Epithelial cell of prostate (primary cell): ENCODE data around the gene ABCC9.
"Not testable (repeated sequence)": the region's sequence is repeated elsewhere in the genome, so short reads cannot be mapped to it uniquely, and the experiment has no call there.

Experiments
- DNase-seq: peaks from one replicate; pipeline ENCODE4 v3.0.0-alpha.2; 2011; ENCODE audit warnings: low read depth, low spot score
- H3K27ac ChIP-seq: fragments of 450-650 bp; 2 replicates; pipeline ENCODE4 v1.5.1; 2017; ENCODE audit warnings: mild to moderate bottlenecking

The ABCC9 gene

DNA sequence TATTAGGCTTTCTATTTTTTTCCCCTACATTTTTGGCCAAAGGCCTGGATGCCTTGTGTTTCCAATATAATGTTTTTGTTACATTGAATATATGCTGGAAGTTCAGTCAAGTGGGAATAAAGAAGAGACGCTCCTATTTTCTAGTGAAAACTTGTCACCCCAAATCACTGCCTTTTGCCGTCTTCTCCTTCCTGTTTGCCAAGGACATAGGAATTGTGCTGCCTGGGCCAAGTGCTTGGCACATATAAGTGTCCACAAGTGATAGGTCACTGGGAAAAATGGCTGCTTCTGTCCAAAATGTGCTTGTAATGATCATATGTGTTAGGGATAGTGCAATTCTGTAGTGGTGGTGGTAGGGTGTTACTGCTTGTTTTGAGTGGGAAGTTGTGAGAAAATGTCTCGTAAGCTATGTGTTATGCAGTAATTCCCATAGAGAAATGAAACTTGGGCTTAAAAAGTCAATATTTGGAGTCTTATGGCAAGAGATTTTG lies 155.1 kb downstream of the ABCC9 start:
- no peak overlapping the region for H3K27ac ChIP-seq
- DNase-seq, result no peak

DNA sequence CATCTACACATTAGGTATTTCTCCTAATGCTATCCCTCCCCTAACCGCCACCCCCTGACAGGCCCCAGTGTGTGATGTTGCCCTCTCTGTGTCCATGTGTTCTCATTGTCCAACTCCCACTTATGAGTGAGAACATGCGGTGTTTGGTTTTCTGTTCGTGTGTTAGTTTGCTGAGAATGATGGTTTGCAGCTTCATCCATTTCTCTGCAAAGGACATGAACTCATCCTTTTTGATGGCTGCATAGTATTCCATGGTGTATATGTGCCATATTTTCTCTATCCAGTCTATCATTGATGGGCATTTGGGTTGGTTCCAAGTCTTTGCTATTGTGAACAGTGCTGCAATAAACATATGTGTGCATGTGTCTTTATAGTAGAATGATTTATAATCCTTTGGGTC lies 158.5 kb downstream of the ABCC9 start:
- H3K27ac ChIP-seq, DNase-seq: not testable (repeated sequence)

DNA sequence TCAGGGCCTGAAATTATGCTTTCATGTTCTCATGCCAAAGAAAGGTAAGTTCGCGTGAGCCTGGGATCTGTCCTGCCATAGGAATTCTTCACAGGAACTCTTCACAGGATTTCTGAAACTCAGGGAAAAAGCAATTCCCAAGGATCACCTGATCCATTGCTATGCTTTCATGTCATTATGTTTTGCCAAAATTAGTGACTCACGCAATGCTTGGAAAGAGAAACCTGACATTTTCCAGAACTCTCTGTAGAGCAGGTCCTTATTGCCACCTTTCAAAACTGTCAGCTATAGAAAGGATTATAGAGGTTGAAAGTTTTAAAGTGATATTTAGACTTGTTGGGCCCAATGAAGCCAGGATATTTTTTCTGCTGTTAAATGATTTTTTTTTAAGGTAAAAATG lies 160.4 kb downstream of the ABCC9 start:
- no peak for DNase-seq
- H3K27ac ChIP-seq, result no peak overlapping the region

DNA sequence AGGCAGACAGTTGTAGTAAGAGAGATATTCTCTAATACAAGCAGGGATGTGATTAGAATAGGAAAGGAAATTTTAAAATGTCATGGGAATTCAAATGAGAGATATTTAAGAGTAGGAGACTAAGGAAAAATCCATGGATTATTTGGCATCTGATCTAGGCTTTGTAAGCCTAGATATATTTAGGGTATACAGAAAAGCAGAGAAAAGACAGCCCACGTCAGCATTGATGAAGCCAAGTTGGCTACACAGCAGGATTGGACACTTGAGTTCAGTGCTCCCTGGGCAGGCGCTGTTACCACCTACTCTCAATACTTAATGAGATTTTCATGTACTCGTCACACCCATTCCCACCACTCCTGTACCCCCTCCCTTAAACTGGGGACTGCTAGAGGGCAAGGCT lies 165.1 kb downstream of the ABCC9 start:
- DNase-seq, result no peak
- no peak overlapping the region for H3K27ac ChIP-seq

DNA sequence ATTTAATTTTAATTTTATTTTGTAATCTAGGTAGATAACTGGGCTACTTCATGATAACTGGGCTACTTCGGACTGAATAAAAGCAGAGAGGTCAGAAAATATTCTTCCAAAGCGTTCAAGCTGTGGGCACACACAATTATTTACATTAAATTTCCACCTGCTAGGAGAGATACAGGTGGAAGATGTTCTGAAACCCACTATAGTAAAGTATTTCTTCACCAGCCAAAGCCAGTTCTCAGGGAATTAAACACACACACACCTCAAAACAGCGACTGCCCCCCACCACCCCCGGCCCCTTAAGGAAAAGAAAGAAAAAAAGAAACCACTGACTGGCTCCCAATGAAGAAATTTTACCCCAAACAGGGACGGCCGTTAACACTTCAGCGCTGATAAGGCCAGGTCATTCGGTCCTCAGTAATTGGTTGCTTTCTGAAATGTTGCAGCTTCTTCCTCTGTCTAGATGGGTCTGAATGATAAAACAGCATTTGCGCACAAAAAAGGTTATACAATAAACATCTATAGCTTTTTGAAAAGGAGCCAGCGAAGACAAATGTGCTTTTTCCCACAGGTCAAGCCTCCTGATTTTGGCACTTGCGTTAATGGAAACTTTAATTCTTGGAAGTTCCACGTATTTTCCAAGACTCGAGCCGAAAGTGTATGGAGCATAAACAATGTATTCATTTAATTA lies 165.9 kb downstream of the ABCC9 start:
- no peak overlapping the region for H3K27ac ChIP-seq
- DNase-seq, result no peak

DNA sequence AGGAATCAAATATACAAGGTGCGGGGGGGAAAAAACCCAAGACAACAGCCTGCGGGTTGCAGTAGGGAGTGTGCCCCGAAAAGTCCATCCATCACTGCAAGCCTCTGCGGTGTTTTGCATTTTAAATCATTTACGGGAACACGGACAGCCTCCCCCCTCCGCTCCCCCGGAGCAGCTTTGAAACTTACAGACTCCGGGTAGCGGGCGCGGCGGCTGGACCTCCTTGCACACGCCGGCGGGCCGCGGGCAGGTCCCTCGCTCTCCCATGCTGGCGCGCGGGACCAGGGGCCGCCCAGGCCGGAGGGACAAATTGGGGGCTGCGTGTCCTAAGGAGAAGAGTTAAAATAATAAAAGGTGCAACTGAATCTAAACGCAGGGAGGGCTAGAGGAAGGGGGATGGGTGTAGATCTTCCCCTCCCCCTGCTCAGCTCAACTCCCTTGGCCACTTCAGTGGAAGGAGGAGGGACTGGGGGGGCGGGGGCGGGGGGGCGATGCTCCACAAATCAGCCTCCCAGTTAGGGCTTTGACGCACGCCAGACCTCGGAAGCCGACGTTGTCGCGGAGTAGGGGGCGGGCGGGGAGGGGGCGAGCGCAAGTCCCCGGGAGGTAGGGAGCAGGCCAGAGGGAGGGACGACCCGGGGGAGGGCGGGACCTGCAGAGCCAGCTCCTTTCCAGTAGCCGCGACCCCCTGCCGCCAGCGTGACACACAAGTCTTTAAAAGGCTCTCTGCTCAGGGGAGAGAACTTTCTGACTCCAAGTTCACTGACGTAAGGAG lies 166.7 kb downstream of the ABCC9 start, which contains the start of gene KCNJ8:
Gene KCNJ8, minus strand, starts transcription at position 349 of the 775 bp plus-strand sequence. CDS start 1,090 bp downstream, outside the sequence.
- DNase-seq, result no peak
- H3K27ac ChIP-seq, result no peak within 1 kb of the TSS

DNA sequence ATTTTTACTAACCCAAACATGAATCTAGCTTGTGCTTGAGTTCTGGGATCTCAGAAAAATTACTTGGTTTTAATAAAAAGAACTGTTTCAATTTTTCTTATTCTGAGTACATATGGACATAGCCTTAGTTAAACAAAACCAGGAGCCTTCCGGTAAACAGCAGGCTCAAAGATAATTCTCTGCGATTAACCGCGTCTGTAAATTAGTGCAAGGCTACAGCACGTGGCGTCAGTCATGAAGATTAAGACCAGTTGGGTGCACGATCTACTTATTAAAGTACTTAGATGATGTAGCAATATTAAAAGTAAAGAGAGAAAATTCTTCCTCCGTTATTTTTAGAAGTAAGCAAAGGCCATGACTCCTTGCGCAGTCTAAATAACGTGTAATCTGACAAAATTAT lies 167.4 kb downstream of the ABCC9 start:
- no peak overlapping the region for H3K27ac ChIP-seq
- DNase-seq, result no peak

DNA sequence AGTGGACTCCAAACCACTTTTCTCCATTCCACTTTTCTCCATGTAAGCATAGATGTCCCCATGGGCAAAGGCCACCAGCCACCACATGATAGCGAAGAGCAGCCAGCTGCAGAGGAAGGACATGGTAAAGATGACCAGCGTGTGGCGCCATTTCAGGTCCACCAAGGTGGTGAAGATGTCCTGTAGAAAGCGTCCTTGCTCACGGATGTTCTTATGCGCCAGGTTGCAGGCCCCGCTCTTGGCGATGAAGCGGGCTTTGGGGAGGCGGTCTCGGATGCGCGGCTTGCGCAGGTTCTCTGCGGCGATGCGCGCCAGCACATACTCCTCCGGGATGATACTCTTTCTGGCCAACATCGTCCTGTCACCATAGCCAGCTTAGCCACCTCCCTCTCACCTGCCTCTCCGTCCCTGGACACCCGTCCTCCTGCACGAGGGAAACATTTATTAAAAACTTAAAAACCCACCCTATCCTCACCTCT lies 167.9 kb downstream of the ABCC9 start:
- DNase-seq, result no peak
- H3K27ac ChIP-seq, result no peak overlapping the region

DNA sequence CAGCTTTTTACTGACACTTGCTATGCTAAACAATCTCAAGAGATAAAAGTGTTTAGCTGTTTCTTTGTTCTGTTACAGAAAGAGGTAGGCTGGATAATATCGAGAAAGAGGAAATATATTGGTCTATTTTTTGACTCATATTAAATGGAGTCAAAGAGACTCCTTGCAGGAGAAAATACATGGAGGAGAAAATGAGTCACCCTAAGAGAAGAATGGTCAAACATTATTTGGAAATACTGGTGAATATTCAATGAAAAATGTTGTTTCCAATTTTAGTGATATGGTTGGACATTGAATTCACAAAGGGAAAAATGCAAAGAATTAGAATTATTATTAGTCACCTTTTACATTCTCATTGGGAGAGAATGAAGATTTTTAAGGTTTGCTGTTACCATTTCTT lies 169.9 kb downstream of the ABCC9 start:
- DNase-seq, result no peak
- H3K27ac ChIP-seq, result no peak overlapping the region

DNA sequence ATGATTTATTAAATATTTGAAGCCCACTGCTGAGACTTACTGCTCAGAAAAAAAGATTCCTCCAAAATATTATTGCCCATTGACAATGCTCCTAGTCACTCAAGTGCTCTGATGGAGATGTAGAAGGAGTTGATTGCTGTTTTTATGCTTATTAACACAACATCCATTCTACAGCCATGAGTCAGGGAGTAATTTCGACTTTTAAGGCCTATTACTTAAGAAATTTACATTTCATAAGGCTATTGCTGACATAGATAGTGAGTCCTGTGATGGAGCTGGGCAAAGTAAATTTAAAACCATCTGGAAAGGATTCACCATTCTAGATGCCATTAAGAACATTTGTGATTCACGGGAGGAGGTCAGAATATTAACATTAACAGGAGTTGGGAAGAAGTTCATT lies 171.9 kb downstream of the ABCC9 start:
- DNase-seq, result no peak
- no peak overlapping the region for H3K27ac ChIP-seq

DNA sequence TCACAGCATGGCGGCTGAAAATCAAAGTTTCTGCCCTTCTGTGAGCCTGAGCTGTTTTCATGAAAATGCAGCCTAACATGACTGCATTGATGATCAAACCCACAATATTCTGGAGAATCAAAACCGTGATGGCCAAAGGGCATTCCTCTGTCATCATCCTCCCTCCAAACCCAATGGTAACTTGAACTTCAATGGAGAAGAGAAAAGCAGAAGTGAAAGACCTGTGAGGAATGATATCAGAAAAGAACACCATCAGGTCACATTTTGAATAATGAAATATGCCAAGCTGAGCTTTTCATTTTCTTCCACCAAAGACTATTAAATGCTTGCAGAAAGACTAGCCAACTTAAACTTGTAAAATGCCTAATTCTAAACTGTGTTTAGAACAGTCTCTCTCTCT lies 174.8 kb downstream of the ABCC9 start:
- no peak overlapping the region for H3K27ac ChIP-seq

DNA sequence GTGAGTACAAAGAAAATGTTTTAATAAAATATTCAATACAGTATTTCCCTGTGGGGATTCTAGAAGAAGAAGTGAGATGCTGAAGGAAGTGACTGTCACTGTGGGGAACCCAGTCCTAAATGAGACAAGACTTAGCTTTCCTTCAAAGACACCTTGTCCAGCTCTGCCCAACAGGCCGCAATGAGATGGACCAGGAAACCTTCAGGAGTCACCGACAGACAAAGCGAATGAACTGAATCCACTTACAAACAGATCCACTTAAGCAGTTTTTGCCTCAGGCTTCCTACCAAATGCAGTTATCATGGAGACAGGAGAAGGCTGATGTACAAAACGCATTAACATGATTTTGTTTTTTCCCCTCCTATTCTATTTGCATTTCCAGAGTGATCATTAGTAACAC lies 176.3 kb downstream of the ABCC9 start:
- no peak overlapping the region for H3K27ac ChIP-seq
- DNase-seq, result no peak

More for the DNA sequence above, 174.8 kb downstream of the ABCC9 start:
- DNase-seq, result no peak

DNA sequence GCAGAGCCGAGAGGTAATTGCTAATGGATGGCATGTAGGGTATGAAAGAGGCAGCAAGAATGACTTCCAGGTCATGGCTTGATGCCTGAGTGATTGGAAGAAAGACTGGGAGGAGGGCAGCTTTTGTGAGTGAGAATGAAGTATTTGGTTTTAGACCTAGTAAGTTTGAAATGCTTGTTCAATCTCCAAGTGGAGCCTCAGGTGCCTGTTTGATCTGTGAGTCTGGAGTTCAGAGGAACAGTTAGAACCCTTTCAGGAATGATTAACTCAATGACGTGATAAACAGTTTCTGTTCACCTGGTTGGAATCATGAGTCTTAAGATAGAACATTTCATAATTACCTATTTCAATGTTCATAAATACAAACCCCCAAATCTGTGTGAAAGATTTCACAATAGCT lies 177.2 kb downstream of the ABCC9 start:
- no peak overlapping the region for H3K27ac ChIP-seq

DNA sequence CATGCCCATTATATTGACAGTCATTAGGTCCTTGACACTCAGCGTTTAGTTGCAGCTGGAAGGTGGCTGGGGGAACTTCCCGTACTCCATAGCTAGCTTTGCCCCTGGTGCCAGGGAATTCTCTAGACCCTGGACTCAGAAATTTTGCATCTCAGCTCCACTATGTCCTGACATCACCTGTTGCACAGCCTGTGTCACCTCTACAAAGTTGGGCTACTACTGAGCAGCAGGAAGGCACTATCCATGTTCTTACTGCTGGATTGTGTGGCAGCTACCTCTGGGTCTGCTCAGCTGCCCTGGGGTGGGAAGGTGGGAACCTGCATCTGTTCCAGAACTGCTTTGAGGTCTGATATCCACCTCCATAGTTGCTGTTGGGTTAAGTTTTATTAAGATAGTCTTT lies 177.7 kb downstream of the ABCC9 start:
- DNase-seq, result no peak
- no peak overlapping the region for H3K27ac ChIP-seq

More for the DNA sequence above, 177.2 kb downstream of the ABCC9 start:
- DNase-seq, result no peak

DNA sequence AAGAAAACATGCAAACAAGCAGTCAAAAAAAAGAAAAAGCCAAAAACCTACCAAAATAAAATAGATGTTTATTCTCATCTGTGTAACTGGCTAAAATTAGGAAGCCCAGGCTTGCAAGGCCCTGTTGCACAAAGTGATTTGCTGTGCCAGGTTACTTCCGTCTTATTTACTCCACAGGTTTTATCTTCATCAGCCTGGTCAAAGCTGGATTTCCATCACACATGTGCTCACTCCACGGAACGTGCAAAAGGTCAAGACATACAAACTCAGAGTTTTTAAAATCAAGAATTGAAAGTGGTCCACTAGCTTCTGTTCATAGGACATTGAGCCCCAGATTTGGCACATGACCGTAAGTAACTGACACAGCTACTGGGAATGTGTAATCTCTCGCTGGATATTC lies 181.5 kb downstream of the ABCC9 start:
- DNase-seq, result no peak
- H3K27ac ChIP-seq, result no peak overlapping the region

DNA sequence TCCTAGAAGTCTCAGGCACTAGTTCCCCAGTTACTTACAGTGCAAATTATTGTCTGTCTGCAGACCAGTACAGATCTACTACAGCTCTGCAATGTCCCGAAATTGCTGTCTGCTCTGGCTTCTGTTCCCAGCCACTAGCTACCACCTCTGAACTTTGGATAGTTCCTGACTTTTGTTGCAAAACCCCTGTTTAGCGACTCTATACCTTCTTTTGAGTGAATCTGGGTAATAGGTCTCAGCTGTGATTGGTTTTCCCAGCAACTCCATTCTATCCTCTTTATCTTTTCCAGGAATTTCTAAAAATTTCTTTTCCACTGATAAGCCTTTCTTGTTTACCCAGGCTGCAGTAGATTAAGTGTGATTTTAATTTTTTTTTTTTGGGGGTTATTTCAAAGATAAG lies 183.5 kb downstream of the ABCC9 start:
- no peak for DNase-seq

DNA sequence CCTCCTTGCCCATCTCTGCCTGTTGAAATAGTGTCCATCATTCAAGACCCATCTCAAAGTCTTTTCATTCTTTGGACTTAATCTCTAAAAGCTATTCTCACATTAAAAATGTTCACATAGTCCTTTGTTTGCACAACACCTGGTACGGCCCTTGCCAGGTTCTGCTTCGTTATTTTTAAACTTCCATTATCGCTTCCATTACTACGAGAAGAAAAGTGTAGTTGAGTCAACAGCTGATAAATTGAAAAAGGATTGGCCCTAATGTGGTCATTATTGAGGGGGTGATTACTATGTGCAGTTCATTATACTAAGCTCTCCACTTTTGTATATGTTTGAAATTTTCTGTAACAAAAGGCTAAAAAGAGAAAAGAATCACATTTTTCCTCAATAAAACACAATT lies 184.5 kb downstream of the ABCC9 start:
- no peak for DNase-seq
- no peak overlapping the region for H3K27ac ChIP-seq

More for the DNA sequence above, 183.5 kb downstream of the ABCC9 start:
- H3K27ac ChIP-seq, result no peak overlapping the region

DNA sequence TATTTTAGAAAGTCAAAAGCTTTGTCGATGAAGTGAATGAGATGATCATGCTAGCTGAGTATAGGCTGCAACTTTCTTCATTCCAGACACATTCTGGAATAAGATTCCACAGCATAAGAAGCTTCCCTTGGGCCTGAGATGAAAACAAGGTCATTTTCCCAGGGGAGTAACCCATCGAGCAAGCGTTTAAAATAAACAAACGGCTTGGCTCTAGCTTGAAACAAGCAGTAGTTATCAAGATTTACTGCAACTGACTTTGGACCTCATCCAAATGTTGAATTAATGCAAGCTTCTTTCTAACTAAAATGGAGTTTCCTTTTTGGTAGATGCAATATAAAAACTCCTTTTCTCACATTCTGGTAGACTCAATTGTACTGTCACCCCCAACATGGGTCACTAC lies 189.7 kb downstream of the ABCC9 start:
- no peak for DNase-seq
- H3K27ac ChIP-seq, result no peak overlapping the region
